Endothelial cell of umbilical vein (primary cell): ENCODE data around the gene SCAF8. TPM values are rescaled to one million over a fixed set of nuclear protein-coding genes. Genes with fewer than 3 reads are reported as not detected.

Experiments
- BruUV-seq: library from RNA; stranded (reverse); fragments of 400-500 nt; replicated peaks from 2 replicates; lab custom pipeline; 2021; lab: Mats Ljungman, UMichigan
- CTCF ChIA-PET: fragments of 300-600, 350-600 bp; sonication (Branson Sonifier 250); formaldehyde crosslinking; loops from one replicate; lab custom pipeline; 2021; ENCODE audit warnings: antibody characterized with exemption, inconsistent platforms; lab: Charles Lee
- POLR2A ChIA-PET: fragments of 300-600, 350-600 bp; sonication (Branson Sonifier 250); formaldehyde crosslinking; loops from one replicate; lab custom pipeline; 2021; ENCODE audit warnings: antibody characterized with exemption, inconsistent platforms; lab: Charles Lee
- DNase-seq: peaks from one replicate; pipeline ENCODE4 v3.0.0-alpha.2; 2011; ENCODE audit warnings: low read depth, low spot score
- FAIRE-seq: peaks from 2 replicates; lab custom pipeline; 2011; peaks lifted over from hg19 to GRCh38; lab: Jason Lieb, UNC
- H2AFZ ChIP-seq: 2 replicates; pipeline ENCODE4 v1.6.0; 2012; ENCODE audit warnings: low read depth, low read length, control low read depth, inconsistent platforms
- H3K27ac ChIP-seq: 2 replicates; pipeline ENCODE4 v1.5.1; 2011; ENCODE audit warnings: low read depth, mild to moderate bottlenecking, control low read depth, low read length, moderate library complexity; ENCODE audit not compliant: insufficient read depth
- H3K27me3 ChIP-seq, 2 experiments: 2 replicates each; pipeline versions ENCODE4 v1.6.0 to v1.6.1; 2011; ENCODE audit warnings: low read length in 2 of 2, mixed read lengths in 1 of 2; ENCODE audit not compliant: control insufficient read depth in 2 of 2, insufficient read depth in 2 of 2
- H3K36me3 ChIP-seq, 2 experiments: 2 replicates in 1 of 2; 3 replicates in 1 of 2; pipeline ENCODE4 v1.5.1; 2011; ENCODE audit warnings: low read length in 2 of 2, mild to moderate bottlenecking in 1 of 2, moderate library complexity in 1 of 2; ENCODE audit not compliant: control insufficient read depth in 2 of 2, insufficient read depth in 2 of 2; ENCODE audit errors: extremely low read depth in 1 of 2
- H3K4me1 ChIP-seq: 3 replicates; pipeline ENCODE4 v1.5.1; 2011; ENCODE audit warnings: mild to moderate bottlenecking, low read length; ENCODE audit not compliant: control insufficient read depth, insufficient read depth; ENCODE audit errors: extremely low read depth
- H3K4me2 ChIP-seq: 2 replicates; pipeline ENCODE4 v1.6.1; 2011; ENCODE audit warnings: low read length, control low read depth, mixed read lengths; ENCODE audit not compliant: insufficient read depth
- H3K4me3 ChIP-seq, 3 experiments: fragments of 200-600 bp in 1 of 3; sonication (generic), shearing (Covaris generic) in 1 of 3; replicated peaks in 1 of 3; 2 replicates each; pipeline ENCODE4 v1.5.1; 2011 to 2016; ENCODE audit warnings: control low read depth in 3 of 3, low read length in 3 of 3, mild to moderate bottlenecking in 2 of 3, inconsistent platforms in 1 of 3, low read depth in 1 of 3, moderate library complexity in 1 of 3; ENCODE audit not compliant: insufficient read depth in 1 of 3
- H3K79me2 ChIP-seq: 2 replicates; pipeline ENCODE4 v1.6.0; 2012; ENCODE audit warnings: low read length, inconsistent platforms; ENCODE audit not compliant: control insufficient read depth, insufficient read depth
- H3K9ac ChIP-seq: replicated peaks from 2 replicates; pipeline ENCODE3; 2011; ENCODE audit warnings: low read length, control low read depth; ENCODE audit not compliant: insufficient read depth; ENCODE audit errors: extremely low read depth
- H3K9me1 ChIP-seq: replicated peaks from 3 replicates; pipeline ENCODE4 v1.6.0; 2011; ENCODE audit warnings: mild to moderate bottlenecking, low read length; ENCODE audit not compliant: control insufficient read depth, insufficient read depth; ENCODE audit errors: extremely low read depth
- H3K9me3 ChIP-seq: replicated peaks from 2 replicates; pipeline ENCODE4 v1.5.1; 2012; ENCODE audit warnings: low read length, inconsistent platforms; ENCODE audit not compliant: control insufficient read depth, insufficient read depth
- H4K20me1 ChIP-seq: replicated peaks from 2 replicates; pipeline ENCODE3; 2011; ENCODE audit warnings: mild to moderate bottlenecking, low read length; ENCODE audit not compliant: control insufficient read depth, insufficient read depth; ENCODE audit errors: extremely low read depth
- EZH2 ChIP-seq: IDR thresholded peaks from 2 replicates; pipeline ENCODE4 v1.6.1; 2012; ENCODE audit warnings: borderline replicate concordance, low read depth, mild to moderate bottlenecking, moderate library complexity, low read length, inconsistent platforms; ENCODE audit not compliant: severe bottlenecking
- FOS ChIP-seq: IDR thresholded peaks from 2 replicates; pipeline ENCODE4 v1.6.1; 2011; ENCODE audit warnings: mild to moderate bottlenecking, low read length, moderate library complexity, borderline replicate concordance; ENCODE audit not compliant: insufficient read depth
- JUN ChIP-seq: IDR thresholded peaks from 2 replicates; pipeline ENCODE4 v1.6.1; 2011; ENCODE audit warnings: borderline replicate concordance, low read depth; ENCODE audit not compliant: insufficient read length, insufficient read depth
- MYC ChIP-seq: IDR thresholded peaks from one replicate; pipeline ENCODE4 v1.6.1; 2011; ENCODE audit warnings: mild to moderate bottlenecking, low read depth, low read length
- POLR2AphosphoS5 ChIP-seq: IDR thresholded peaks from 2 replicates; pipeline ENCODE4 v1.6.1; 2012; ENCODE audit warnings: low read depth, mild to moderate bottlenecking, control low read depth, low read length, moderate library complexity; ENCODE audit not compliant: insufficient read depth
- dilution Hi-C: fragments of 300-500 bp; cut with MboI; formaldehyde crosslinking; loops from one replicate; pipeline ENCODE4 v1.15.0; 2019; ENCODE audit warnings: low sequenced_read_pairs; ENCODE audit not compliant: extremely low pct_ligation_motif_present
- intact Hi-C: fragments of 100-400 bp; cut with micrococcal nuclease; formaldehyde crosslinking; loops from one replicate; pipeline ENCODE4 v1.10.0; 2022
- polyA plus RNA-seq, 4 experiments: library from polyadenylated mRNA; depleted of rRNA in 3 of 4; stranded (reverse) in 3 of 4; unstranded in 1 of 4; fragments of >200 nt; gene quantifications; 2 replicates each; pipeline versions ENCODE4 v1.2.1 to v1.2.3, GENCODE V29; 2011 to 2012; ENCODE audit warnings: missing spikeins in 1 of 4
- total RNA-seq: library from RNA; stranded (reverse); gene quantifications from 2 replicates; pipeline ENCODE4 v1.2.3, GENCODE V29; 2021
- TF ChIP-seq, protein P1 (sequence below), 2 donors: IDR thresholded peaks; 1 replicate in 1 of 2; 2 replicates in 1 of 2; pipeline ENCODE4 v1.5.1; 2011; ENCODE audit warnings: low read length in 2 of 2, mild to moderate bottlenecking in 2 of 2, moderate library complexity in 2 of 2, control low read depth in 1 of 2, inconsistent platforms in 1 of 2, low read depth in 1 of 2; ENCODE audit not compliant: insufficient read depth in 1 of 2; ENCODE audit errors: extremely low read depth in 1 of 2
- TF ChIP-seq, protein P2 (sequence below): IDR thresholded peaks from 2 replicates; pipeline ENCODE4 v1.6.1; 2011; ENCODE audit not compliant: insufficient read depth, insufficient read length

Gene SCAF8
- total and polyA plus RNA-seq, 2 donors (not counting 3 experiments of a cell fraction or from before 2014, with no cell fraction given) = 11.7 to 37.8 TPM

DNA sequence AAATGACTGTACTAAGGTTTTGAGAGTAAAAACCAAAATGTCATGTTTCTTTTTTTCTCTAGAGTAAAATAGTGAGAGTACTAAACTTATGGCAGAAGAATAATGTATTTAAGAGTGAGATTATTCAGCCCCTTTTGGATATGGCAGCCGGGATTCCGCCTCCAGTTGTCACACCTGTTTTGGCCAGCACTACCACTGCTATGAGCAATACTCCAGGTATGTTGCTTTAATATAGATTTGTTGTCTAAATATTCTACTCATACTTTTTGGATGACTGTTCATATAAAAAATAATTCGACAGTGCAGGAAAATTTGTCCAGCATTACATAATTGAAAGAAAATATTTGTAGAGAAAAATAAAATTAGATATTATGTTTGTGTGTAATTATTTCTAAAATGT lies 59.5 kb downstream of the SCAF8 start:
- POLR2A ChIA-PET = no interaction called here
- Histone ChIP-seq H3K79me2 (peaks cover 31% of the 10 kb centered on the region), H3K9ac (no peak overlapping the region), H3K36me3 (peaks cover 0 to 3% of the 10 kb centered on the region in 2 experiments), H3K9me1 (no peaks in the 10 kb centered on the region), H3K9me3 (no peaks in the 10 kb centered on the region), H3K4me3 (no peak overlapping the region), H3K4me1 (no peaks in the 10 kb centered on the region), H3K27ac (no peak overlapping the region), H3K4me2 (no peak overlapping the region), H3K27me3 (no peaks in the 10 kb centered on the region), H4K20me1 (no peaks in the 10 kb centered on the region), H2AFZ (no peak overlapping the region)
- no peak for DNase-seq
- FAIRE-seq = no peak
- CTCF ChIA-PET = interaction anchor here (1.3 kb wide), 1 partner anchor 117 kb away, joined by 4 read pairs; no protein-coding TSS in a partner anchor
- TF ChIP-seq, protein P1, sequence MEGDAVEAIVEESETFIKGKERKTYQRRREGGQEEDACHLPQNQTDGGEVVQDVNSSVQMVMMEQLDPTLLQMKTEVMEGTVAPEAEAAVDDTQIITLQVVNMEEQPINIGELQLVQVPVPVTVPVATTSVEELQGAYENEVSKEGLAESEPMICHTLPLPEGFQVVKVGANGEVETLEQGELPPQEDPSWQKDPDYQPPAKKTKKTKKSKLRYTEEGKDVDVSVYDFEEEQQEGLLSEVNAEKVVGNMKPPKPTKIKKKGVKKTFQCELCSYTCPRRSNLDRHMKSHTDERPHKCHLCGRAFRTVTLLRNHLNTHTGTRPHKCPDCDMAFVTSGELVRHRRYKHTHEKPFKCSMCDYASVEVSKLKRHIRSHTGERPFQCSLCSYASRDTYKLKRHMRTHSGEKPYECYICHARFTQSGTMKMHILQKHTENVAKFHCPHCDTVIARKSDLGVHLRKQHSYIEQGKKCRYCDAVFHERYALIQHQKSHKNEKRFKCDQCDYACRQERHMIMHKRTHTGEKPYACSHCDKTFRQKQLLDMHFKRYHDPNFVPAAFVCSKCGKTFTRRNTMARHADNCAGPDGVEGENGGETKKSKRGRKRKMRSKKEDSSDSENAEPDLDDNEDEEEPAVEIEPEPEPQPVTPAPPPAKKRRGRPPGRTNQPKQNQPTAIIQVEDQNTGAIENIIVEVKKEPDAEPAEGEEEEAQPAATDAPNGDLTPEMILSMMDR (IDR thresholded peaks at IDR 0.05; ENCODE audit: extremely low read depth in 1 of 2, insufficient read depth in 1 of 2, low read depth in 1 of 2, low read length in 2 of 2) = no peak
- TF ChIP-seq, protein P2, sequence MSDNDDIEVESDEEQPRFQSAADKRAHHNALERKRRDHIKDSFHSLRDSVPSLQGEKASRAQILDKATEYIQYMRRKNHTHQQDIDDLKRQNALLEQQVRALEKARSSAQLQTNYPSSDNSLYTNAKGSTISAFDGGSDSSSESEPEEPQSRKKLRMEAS = no peak
- TF ChIP-seq JUN (no peak), EZH2 (no peak), FOS (no peak), POLR2AphosphoS5 (no peak), MYC (no peak)
- dilution Hi-C loops (no loop called here), intact Hi-C loops (no loop called here)
- BruUV-seq = no TSS peak
